BE2C (cell line): Measurements from ENCODE around the gene P2RX7.

Source experiments
- DNase-seq: peaks from one replicate; pipeline ENCODE4 v3.0.0-alpha.2; 2020
- H3K27me3 ChIP-seq: fragments of 250-450 bp; sonication (Bioruptor Pico); 2 replicates; pipeline ENCODE4 v1.5.1; 2020; ENCODE audit warnings: mild to moderate bottlenecking
- H3K36me3 ChIP-seq: fragments of 250-450 bp; sonication (Bioruptor Pico); 2 replicates; pipeline ENCODE4 v1.5.1; 2020; ENCODE audit warnings: mild to moderate bottlenecking
- H3K4me1 ChIP-seq: fragments of 250-450 bp; sonication (Bioruptor Pico); 2 replicates; pipeline ENCODE4 v1.5.1; 2020
- H3K4me3 ChIP-seq: 2 replicates; pipeline ENCODE4 v1.5.1; 2011; ENCODE audit warnings: low read depth, low read length
- H3K9me3 ChIP-seq: fragments of 250-450 bp; sonication (Bioruptor Pico); 2 replicates; pipeline ENCODE4 v1.5.1; 2020
- CTCF ChIP-seq: IDR thresholded peaks from 2 replicates; pipeline ENCODE4 v1.5.1; 2012; ENCODE audit warnings: mild to moderate bottlenecking, low read depth, low read length

The P2RX7 gene

GRCh38 chr12:121092034-121092433 is 40.6 kb upstream of the P2RX7 start:
- Histone ChIP-seq H3K4me3 (no peak overlapping the region), H3K36me3 (no peaks in the 10 kb centered on the region), H3K27me3 (no peaks in the 10 kb centered on the region), H3K9me3 (no peaks in the 10 kb centered on the region), H3K4me1 (no peaks in the 10 kb centered on the region)
- no peak for TF ChIP-seq CTCF
- no peak for DNase-seq

- DNase-seq = no peak
- no peak for TF ChIP-seq CTCF
- Histone ChIP-seq H3K36me3 (no peaks in the 10 kb centered on the region), H3K4me1 (no peaks in the 10 kb centered on the region), H3K9me3 (no peaks in the 10 kb centered on the region), H3K4me3 (no peak overlapping the region), H3K27me3 (no peaks in the 10 kb centered on the region)
Measured at GRCh38 chr12:121093487-121093891, 39.2 kb upstream of the P2RX7 start.

- no peaks in the 10 kb centered on the region for H3K36me3 ChIP-seq
- no peaks in the 10 kb centered on the region for H3K9me3 ChIP-seq
- peak overlapping the region; percentile 61 for H3K4me3 ChIP-seq
- DNase-seq = peak; percentile 83
- no peaks in the 10 kb centered on the region for H3K4me1 ChIP-seq
- peak; percentile 88 for TF ChIP-seq CTCF
- no peaks in the 10 kb centered on the region for H3K27me3 ChIP-seq
Measured at GRCh38 chr12:121095544-121096198, 37.0 kb upstream of the P2RX7 start.

GRCh38 chr12:121096199-121096798 is 36.4 kb upstream of the P2RX7 start:
- H3K9me3 ChIP-seq = no peaks in the 10 kb centered on the region
- no peak for TF ChIP-seq CTCF
- no peaks in the 10 kb centered on the region for H3K36me3 ChIP-seq
- peak overlapping the region; percentile 61 for H3K4me3 ChIP-seq
- H3K4me1 ChIP-seq = no peaks in the 10 kb centered on the region
- no peak for DNase-seq
- H3K27me3 ChIP-seq = no peaks in the 10 kb centered on the region

GRCh38 chr12:121099779-121100178 is 32.9 kb upstream of the P2RX7 start:
- H3K4me1 ChIP-seq = no peaks in the 10 kb centered on the region
- H3K36me3 ChIP-seq = no peaks in the 10 kb centered on the region
- no peaks in the 10 kb centered on the region for H3K9me3 ChIP-seq
- TF ChIP-seq CTCF = no peak
- H3K27me3 ChIP-seq = no peaks in the 10 kb centered on the region
- no peak for DNase-seq
- no peak overlapping the region for H3K4me3 ChIP-seq

GRCh38 chr12:121102307-121102706 is 30.4 kb upstream of the P2RX7 start:
- DNase-seq = no peak
- Histone ChIP-seq H3K9me3 (no peaks in the 10 kb centered on the region), H3K4me1 (no peaks in the 10 kb centered on the region), H3K4me3 (no peak overlapping the region), H3K36me3 (no peaks in the 10 kb centered on the region), H3K27me3 (no peaks in the 10 kb centered on the region)
- TF ChIP-seq CTCF = no peak
